GM12865 (cell line): ENCODE results near the gene IPO11.

ENCODE experiments used
- DNase-seq: peaks from one replicate; pipeline ENCODE4 v3.0.0; 2010; ENCODE audit warnings: low read depth
- H3K4me3 ChIP-seq: 2 replicates; pipeline ENCODE4 v1.5.1; 2011; ENCODE audit warnings: mild to moderate bottlenecking, low read depth, low read length, control low read depth
- CTCF ChIP-seq: IDR thresholded peaks from 2 replicates; pipeline ENCODE4 v1.5.1; 2011; ENCODE audit warnings: low read length, control low read depth, low read depth, inconsistent platforms; ENCODE audit not compliant: insufficient read depth; ENCODE audit errors: missing control alignments

Gene IPO11

GRCh38 chr5:62376064-62376463 is 36.5 kb upstream of the IPO11 start:
- no peak overlapping the region for H3K4me3 ChIP-seq
- no peak for DNase-seq
- TF ChIP-seq CTCF, result no peak

GRCh38 chr5:62385131-62385530 is 27.4 kb upstream of the IPO11 start:
- no peak for TF ChIP-seq CTCF
- DNase-seq, result no peak
- no peak overlapping the region for H3K4me3 ChIP-seq

- TF ChIP-seq CTCF, result no peak
- no peak for DNase-seq
- H3K4me3 ChIP-seq, result no peak overlapping the region
Observed at GRCh38 chr5:62385816-62386400, 26.7 kb upstream of the IPO11 start.

- no peak for DNase-seq
- no peak overlapping the region for H3K4me3 ChIP-seq
- TF ChIP-seq CTCF, result no peak
Observed at GRCh38 chr5:62386824-62387223, 25.7 kb upstream of the IPO11 start.

- no peak for TF ChIP-seq CTCF
- DNase-seq, result no peak
- H3K4me3 ChIP-seq, result no peak overlapping the region
Observed at GRCh38 chr5:62395210-62395950, 17.2 kb upstream of the IPO11 start.

GRCh38 chr5:62403411-62404250 is 8.9 kb upstream of the IPO11 start, which contains the start of gene DIMT1:
TSS of gene DIMT1 (minus strand) at chr5:62403905. CDS start at chr5:62403772, 133 bp downstream.
- no peak for TF ChIP-seq CTCF
- peak; percentile 99 for DNase-seq
- H3K4me3 ChIP-seq, result peak within 1 kb of the TSS; percentile 86
